Measurements from ENCODE around the gene IGFBP4.
"Not testable (repeated sequence)": the region's sequence is repeated elsewhere in the genome, so short reads cannot be mapped to it uniquely, and the experiment has no call there.

IGFBP4 gene

GRCh38 chr17:40443196-40443987 lies at the start of gene IGFBP4:
Gene IGFBP4, plus strand, starts transcription at chr17:40443450. Its CDS starts 286 bp downstream, at chr17:40443736.
- DNase-seq, result peak; percentile 20 to 67 (median 40)

DNA sequence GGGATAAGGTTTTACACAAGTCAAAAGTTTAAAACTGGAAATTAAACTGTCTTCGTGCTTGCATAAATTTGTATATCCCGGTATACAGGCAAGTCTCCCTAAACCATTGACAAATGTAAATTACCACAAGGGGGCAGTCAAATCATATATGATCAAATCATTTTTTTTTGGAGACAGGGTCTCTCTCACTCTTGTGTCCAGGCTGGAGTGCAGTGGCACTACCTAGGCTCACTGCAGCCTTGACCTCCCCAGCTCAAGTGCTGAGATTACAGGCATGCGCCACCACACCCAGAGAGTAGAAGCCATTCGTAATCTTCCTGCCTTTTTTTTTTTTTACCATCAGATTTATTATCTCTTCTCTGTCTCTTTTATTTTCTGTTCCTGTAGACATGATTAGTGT lies 44.1 kb upstream of the IGFBP4 start:
- peak in 4 of 6 experiments; percentile 6 to 73 (median 52) for DNase-seq

- peak in 3 of 6 experiments; percentile 10 to 15 (median 13) for DNase-seq
Measured at GRCh38 chr17:40402668-40403067, 40.6 kb upstream of the IGFBP4 start.

- no peak for DNase-seq
Measured at GRCh38 chr17:40404003-40404402, 39.2 kb upstream of the IGFBP4 start.

GRCh38 chr17:40407460-40407859 lies 35.8 kb upstream of the IGFBP4 start:
- DNase-seq, result no peak

DNA sequence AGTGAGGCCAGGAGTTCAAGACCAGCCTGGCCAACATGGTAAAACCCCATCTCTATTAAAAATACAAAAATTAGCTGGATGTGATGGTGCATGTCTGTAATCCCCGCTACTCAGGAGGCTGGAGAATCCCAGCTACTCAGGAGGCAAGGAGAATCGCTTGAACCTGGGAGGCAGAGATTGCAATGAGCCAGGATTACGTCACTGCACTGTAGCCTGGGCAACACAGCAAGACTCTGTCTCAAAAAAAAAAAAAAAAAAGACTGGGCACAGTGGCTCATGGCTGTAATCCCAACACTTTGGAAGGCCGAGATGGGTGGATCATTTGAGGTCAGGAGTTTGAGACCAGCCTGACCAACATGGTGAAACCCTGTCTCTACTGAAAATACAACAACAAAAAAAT lies 33.7 kb upstream of the IGFBP4 start:
- not testable (repeated sequence) for DNase-seq

DNA sequence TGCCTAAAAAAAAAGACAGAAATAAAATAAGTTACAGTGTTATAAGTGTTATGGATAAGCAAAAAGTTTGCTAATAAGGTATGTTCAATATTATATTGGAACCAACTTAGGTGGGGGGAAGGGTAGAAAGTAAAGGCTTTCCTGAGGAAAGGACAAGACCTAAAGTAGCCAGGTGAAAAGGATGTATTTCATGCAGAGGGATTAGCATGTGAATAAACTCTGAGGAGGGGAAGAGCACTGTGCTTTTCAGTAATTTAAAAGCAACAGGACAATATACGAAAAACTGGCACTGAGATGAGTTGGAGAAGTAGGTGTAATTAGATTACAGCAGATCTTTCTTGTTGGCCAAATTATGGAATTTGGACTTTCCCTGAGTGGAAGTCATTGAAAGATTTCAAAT lies 33.2 kb upstream of the IGFBP4 start:
- no peak for DNase-seq

DNA sequence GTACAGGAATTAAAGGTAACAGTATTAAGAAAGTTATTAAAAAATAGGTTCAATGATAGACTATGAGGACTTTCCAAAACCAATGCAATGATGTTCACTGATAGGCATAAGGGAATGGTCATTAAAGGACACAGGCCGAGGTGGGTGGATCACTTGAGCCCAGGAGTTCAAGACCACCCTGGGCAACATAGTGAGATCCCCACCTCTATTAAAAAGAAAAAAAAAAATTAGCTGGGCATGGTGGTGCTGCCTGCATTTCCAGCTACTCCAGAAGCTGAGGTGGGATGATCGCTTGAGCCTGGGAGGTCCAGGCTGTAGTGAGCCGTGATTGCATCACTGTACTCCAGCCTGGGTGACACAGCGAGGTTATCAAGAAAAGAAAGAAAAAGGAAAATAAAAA lies 31.4 kb upstream of the IGFBP4 start:
- DNase-seq, result no peak

DNA sequence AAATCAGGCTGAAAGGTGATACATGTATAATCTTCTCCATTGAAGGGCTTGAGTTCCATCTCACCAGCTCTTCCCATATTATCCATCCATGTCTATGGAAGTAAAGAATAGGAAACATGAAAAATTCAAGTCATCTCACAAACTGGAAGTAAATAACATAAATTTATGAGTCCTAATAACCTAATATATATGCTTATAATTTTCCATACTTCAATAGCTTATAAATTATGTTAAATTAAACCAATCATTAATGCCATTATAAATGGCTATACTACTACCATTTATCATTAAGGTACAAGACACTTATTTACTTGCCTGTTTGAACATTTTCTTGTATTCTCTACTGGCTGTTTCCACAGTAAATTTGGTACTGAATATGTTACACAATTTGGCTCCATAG lies 30.4 kb upstream of the IGFBP4 start:
- DNase-seq, result no peak

GRCh38 chr17:40414312-40414711 lies 28.9 kb upstream of the IGFBP4 start:
- DNase-seq, result not testable (repeated sequence)

DNA sequence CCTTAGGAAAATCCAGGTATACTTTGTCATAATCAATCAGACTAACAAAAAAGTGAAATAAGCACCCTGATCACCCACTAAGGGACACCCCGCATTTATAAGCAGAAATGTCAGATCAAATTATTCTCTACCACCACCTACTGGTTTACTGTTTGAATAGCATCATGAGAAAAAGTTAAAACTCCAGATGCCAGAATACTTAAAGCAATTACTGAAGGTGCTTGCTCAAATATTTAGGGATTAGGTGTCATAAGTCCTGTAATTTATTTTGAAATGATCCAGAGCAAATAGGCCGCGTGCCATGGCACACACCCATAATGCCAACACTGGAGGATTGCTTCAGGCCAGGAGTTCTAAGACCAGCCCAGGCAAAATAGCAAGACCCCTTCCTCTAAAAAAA lies 27.9 kb upstream of the IGFBP4 start:
- peak in 2 of 6 experiments; percentile 55 to 57 for DNase-seq

- no peak for DNase-seq
Measured at GRCh38 chr17:40416671-40417070, 26.6 kb upstream of the IGFBP4 start.

DNA sequence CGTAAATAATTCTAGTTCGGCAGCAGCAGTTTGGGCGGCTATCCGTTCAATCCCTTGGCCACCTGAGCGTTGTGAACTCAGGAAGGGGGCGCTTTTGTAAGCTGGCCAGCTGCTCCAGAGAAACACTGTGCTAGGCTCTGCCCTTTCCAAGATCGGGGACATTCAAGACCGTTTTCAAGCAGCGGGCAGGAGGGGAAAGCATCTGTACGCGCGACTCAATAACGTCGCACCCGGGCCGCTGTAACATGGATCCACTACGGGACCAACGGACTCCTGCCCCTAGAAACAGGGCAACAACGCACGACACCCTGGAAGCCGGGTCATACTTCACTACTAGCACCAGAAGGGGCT lies 26.0 kb upstream of the IGFBP4 start:
- DNase-seq, result no peak

DNA sequence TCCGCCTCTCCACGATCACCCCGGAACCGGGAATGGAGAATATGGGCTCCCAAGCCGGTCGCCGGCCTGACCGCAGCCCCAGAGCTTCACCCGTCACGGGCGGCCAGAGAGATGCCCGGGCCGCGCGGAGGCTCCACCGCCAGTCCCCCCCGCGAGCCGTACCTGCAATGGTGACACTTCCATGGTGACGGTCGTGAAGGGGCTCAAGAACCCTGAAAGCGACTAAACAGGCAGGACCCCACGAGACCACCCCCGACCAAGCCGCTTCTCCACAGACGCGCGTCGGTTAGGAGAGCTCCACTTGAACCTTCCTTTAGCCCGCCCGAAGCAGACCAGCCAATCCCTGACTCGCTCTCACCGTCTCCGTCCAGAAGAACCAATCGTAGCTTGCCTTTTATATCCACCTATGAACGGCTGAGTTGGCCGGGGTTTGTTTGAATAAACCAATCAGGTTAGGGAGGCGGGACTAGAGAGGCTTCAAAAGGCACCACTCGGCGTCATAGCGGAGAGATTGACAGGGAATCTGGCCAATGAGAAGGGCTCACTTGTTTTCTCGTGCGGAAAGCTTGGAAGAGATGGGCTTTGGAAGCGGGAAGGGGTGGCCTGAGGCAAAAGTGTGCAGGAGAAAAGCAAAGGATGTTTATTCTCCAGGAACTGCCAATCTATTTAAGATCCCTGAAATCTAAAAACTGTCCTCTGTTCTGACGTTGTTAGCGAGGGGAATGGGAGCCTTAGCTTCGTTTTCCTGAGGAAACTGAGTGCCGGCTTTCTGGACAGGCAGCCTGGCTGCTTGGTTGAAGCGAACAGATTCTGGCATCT lies 25.4 kb upstream of the IGFBP4 start, which contains the start of gene TOP2A:
Gene TOP2A, minus strand, starts transcription at position 288 of the 819 bp plus-strand sequence. Its CDS starts 105 bp downstream, at position 183.
- DNase-seq, result peak; percentile 93 to 98 (median 96)

DNA sequence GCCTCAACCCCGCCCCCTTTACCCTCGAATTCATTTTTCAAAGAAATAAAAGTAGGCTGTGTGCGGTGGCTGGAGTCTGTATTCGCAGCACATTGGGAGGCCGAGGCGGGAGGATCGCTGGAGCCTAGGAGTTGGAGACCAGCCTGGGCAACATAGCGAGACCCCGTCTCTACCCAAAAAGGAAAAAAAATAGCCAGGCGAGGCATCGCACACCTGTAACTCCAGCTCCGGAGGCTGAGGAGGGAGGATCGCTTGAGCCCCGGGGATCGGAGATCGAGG lies 24.9 kb upstream of the IGFBP4 start:
- DNase-seq, result no peak

DNA sequence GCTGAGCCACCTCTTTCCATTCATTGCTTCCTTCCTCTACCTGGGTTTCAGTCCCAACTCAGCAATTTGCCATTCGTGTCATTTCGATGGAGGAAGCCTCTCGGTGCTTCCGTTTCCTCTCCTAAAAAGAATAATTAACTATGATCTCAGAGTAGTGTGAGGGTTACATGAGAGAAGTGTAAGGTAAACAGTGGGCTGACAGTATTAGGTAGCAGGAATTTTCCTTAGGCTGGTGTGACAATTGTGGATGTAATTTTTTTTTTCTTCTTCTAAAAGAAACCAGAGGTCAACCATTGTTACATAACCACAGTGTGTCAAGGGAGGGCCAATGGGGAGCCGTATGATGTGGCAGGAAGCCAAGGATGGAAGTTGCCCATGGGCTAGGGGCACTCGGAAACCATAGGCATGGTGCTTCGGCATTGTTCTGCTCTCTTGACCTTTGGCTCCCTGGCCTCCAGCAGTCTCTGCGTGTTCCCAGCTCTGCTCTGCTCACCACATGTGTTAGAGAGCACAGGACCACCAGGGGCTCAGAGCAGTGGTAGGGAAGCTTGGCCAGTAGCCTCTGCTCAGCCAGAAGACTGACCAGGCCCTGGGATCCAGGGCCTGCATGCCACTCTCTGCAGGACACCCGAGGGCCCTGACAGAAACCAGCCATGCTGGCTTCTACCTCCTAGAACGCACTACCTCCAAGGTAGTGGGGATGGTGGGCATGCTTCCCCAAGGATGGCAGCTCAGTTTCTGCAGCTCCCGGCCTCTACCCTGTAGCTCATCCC lies 23.5 kb upstream of the IGFBP4 start:
- DNase-seq, result peak in 1 of 6 experiments; percentile 8

DNA sequence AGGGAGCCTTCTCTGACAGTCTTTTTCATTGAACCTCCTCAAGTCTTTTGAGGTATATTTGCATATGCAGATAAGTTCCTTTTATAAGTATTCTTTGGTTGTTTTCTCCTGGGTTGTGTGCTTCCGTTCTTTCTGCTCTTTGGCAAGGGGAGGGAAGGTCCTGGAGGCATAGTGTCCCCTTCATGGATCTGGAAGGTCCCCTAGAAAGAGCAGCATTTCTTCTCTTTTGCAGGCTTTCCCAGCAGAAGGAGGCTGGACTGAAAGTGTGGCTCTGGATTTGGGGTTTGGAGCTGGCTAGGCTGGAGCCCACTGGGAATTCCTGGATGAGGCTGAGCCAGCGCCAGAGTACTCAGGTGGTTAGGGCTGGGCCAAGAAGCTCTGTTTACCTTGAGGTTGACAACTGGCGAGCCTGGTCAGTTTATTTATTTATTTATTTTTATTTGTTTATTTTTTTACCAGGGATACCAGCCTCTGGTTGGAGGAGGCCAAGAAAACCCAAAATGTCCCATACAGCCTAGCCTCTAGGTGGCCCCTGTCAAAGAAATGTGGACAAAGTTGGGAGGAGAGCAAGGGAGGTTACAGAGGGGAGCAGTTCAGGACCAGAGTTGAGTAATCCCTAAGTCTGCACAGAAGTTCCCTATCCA lies 20.1 kb upstream of the IGFBP4 start:
- DNase-seq, result no peak

GRCh38 chr17:40425741-40426140 lies 17.5 kb upstream of the IGFBP4 start:
- DNase-seq, result no peak

DNA sequence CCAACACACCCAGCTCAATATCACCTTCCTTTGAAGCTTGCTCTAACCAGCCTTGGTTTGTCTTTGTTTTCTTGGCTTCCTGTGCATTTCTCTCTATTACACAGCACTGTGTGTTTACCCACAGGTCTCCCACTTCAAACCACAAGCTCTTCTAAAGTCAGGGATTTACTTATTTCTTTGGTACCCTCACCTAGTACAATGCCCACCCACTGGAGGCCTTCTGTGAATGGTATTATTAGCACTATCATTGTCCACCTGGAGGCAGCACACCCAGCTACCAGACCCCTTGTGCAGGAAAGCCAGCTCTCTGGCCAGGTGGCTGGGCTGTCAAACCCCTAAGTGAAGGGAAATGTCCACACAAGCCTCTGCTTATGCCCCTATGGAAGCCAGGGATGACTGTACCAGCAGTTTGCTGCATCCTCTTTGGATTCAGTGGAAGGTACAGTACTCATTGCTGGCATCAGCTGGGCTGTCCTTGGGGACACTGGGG lies 16.2 kb upstream of the IGFBP4 start:
- peak in 2 of 6 experiments; percentile 51 to 52 for DNase-seq

DNA sequence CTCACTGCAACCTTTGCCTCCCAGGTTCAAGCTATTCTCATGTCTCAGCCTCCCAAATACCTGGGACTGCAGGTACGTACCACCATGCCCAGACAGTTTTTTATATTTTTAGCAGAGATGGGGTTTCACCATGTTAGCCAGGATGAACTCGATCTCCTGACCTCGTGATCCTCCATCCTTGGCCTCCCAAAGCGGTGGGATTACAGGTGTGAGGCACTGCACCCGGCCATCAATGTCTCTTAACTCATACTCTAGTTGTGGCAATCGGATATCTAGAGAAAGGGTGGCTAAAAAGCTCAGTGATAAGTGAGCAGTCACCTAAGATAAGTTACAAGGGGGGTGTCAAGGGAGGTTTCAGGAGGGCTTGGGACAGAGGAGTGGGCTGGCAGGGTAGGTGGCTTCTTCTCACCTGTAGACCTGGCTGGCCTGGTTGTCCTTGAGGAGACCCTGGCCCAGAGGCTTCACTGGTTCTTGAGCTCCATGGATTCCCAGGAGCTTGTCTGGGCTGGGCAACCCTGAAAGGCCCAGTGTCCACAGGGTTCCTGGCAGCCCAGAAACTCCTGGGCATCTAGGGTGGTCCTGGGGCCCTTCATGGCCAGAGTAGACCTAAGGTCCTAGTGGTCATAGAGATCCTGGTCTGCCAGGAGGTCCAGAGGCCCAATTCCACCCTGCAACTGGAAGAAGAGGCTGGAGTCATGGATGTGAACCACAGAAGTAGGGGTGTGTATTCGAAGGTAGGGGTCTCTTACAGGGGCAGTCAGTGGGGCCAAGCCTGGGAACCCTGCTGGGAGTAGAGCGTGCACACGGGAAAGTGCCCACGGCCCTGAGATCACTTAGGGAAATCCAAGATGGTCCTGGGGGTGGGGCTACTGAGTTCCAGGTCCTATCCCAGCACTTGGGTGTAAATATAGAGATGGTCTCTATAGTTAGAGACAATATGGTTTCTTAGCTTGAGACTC lies 12.7 kb upstream of the IGFBP4 start:
- DNase-seq, result no peak

DNA sequence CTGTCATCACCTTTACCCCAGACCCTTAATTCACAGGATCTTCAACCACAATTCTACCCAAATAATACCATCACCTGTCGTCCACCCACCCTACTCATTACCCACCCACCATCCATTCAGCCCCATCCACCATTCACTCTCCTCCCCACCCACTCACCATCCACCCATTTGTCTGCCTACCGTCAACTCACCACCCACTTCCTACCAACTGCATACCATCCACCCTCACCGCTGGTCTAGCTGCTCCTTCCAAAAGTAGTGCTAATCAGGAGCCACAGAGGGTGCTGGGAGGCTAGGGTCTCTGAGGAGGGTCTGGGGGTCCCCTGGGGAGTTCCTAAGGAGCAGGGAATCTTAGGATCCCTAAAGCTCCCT lies 12.0 kb upstream of the IGFBP4 start:
- DNase-seq, result no peak
